DMS153 (cell line): ENCODE measurements around the gene ACVRL1.

ENCODE experiments used
- DNase-seq: peaks from one replicate; lab custom pipeline; 2025; lab: John Stamatoyannopoulos, UW

Gene ACVRL1

DNA sequence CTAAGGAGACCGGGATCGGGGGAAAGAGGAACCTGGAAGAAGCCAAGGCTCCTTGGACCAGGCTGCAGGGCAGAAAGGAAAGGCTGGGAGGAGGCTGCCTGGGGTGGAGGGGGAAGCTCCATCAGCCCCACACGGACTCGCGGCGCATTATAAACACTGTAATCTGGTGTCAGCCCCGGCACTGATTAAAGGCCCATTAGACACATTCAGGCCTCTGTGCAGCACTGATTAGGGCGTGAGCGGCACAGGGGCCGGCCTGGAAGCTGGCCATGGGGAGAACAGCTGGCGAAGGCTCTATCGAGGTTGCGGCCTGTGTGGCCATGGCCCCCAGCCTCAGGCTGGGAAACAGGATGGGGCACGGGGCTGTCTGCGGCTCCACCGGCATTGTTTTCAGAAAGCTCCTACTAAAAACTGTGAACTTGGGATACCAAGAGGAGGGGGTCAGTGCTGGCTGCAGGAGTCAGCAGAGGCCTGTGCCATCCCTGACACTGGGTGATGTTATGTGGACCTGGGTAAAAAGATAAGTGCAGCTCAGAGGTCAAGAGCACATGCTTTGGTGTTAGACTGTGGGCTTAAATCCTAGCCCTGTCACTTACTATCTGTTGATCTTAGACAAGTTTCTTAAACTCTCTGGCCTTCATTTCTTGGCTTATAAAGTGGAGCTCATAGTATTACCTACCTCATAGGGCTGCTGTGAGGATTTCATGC is 10.6 kb downstream of the ACVRL1 start:
- no peak for DNase-seq

DNA sequence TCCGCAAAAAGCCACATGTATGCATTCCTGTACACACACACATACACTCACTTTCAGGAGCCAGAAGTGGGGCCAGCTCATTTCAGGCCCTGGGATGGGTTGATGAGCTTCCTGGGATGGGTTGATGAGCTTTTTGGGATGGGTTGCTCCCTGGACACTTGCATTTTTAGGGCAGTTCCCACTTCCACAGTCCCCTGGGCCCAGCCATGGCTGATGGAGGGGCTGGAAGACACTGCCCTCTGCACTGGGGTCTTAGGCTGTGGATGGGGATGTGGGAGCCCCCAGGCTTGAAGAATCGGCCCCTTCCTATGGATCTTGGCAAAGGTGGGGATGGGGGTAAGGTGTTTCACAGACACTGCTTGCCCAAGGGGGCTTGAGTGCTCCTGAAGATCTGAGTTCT is 12.7 kb downstream of the ACVRL1 start:
- no peak for DNase-seq

- DNase-seq = no peak
Measured at GRCh38 chr12:51921017-51921725, 13.9 kb downstream of the ACVRL1 start.

- no peak for DNase-seq
Measured at GRCh38 chr12:51922146-51922545, 14.8 kb downstream of the ACVRL1 start.

DNA sequence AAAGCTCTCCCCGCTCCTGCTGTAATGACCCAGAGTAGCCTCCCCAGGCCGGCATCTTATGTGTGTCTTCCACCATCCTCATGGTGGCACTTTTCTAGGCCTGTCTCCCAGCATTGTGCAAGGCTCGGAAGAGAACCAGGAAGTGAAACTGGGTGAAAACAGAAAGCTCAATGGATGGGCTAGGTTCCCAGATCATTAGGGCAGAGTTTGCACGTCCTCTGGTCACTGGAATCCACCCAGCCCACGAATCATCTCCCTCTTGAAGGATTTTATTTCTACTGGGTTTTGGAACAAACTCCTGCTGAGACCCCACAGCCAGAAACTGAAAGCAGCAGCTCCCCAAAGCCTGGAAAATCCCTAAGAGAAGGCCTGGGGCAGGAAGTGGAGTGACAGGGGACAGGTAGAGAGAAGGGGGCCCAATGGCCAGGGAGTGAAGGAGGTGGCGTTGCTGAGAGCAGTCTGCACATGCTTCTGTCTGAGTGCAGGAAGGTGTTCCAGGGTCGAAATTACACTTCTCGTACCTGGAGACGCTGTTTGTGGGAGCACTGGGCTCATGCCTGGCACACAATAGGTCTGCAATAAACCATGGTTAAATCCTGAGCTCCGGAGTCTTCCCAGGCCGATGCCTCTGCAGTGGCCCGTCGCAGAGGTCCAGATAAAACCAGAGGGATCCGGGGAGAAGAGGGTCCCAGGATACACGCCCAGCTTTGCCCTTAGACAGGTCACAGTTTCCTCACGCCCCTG is 15.6 kb downstream of the ACVRL1 start:
- peak; percentile 15 for DNase-seq

DNA sequence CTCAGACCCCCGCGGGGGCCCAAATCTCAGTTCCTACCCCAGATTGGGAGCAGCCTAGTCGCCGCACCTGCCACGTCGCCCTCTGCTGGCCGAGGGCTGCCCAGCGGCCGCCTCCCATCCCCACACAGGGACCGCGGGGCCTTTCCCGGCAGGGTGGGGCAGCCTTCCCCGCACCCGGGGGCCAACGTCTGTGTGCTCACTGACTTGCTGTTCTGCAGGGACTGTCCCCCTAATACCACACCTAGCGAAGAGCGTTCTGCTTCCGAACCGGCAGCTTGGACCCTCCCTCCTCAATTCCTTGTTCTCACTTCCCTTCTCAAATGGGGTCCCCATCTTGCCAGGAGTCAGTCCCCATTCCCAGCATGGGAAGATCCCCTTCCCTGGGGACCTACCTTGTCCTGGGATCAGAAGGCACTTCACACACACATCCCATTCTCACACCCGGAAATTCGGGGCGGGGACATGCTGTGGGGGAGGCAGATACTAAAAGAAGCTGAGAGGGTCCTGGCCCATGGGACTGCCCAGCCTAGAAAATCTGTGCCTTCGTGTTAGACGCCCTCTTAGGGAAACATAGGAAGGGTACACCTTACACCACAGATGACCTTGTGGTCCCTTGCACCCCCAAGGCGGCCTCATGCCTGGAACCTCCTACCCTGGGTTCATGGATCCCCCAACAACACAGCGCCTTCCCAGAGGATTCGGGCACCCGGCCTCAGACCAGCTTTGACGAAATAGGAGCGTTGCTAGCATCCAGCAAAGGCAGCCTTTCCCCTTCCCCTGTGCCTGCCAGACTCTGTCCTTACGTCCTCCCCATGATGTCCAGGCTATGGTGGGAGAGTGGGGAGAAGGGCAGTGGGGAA is 16.4 kb downstream of the ACVRL1 start:
- no peak for DNase-seq

DNA sequence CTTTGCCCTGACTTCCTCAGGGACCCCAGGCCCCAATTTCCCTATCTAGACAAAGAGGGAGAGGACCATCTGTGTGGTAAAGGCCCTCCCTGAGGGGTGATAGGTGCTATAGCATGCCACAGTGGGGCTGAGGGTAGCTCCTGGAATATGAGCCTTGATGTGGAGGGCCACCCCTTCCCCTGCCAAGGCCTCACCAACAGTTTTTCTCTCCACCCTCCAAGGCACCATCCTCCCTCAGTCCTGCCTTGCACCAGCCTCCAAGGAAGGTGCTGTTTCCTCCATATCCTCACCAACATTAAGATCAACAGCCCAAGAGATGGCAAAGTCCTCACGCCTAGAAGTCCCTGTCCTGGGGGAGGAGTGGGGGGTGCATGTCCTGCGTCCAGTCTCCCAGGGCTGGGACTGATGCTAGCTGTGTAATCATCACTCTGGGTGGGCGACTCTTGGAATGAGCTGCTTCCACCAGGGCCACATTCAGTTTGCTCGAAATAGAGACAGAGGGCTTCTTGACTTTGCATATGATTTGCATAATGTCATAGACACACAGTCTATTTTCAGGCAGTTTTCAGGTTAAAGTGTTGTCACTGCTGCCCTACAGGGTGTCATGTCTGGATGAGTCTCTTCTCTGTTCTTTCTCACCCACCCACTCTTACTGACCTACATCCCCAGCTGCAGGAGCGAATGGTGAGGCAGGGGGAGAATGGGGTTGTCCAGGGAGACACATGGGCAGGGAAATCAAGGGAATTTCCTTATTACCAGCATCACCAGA is 17.4 kb downstream of the ACVRL1 start:
- no peak for DNase-seq

DNA sequence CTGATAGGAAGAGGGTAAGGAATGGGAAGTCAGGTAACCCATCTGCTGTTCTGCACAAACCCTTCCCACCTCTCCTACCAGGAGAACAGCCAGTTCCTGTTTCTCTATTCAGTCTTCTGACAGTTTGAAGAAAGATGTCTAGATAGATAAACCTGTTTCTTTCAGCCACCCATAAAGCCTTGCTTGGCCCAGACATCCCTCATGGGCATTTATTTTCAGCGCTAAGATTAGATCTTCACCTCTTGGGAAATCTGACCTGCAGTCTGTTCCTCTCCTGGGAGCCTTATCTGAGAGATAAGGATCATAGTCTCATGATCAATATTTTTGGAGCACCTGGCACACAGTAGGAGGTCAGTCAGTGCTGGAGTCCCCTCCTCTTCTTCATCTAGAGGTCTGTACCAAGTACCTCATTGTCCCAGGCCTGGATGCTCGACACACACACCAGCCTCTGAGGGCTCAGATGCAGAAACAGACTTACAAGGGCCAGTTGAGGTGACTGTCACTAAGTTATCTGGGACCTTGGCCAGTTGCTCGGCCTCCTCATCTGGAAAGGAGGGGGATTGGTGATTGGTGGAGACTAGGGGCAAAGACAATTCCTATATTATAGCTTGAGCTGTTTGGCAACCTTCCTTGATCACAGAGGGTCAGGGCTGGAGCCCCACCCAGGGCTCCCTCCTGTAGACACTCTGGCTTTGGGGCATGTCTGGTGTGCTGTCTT is 18.2 kb downstream of the ACVRL1 start:
- DNase-seq = no peak

GRCh38 chr12:51926064-51926632 is 18.8 kb downstream of the ACVRL1 start:
- DNase-seq = no peak

- DNase-seq = peak; percentile 6
Measured at GRCh38 chr12:51926718-51927117, 19.4 kb downstream of the ACVRL1 start.

DNA sequence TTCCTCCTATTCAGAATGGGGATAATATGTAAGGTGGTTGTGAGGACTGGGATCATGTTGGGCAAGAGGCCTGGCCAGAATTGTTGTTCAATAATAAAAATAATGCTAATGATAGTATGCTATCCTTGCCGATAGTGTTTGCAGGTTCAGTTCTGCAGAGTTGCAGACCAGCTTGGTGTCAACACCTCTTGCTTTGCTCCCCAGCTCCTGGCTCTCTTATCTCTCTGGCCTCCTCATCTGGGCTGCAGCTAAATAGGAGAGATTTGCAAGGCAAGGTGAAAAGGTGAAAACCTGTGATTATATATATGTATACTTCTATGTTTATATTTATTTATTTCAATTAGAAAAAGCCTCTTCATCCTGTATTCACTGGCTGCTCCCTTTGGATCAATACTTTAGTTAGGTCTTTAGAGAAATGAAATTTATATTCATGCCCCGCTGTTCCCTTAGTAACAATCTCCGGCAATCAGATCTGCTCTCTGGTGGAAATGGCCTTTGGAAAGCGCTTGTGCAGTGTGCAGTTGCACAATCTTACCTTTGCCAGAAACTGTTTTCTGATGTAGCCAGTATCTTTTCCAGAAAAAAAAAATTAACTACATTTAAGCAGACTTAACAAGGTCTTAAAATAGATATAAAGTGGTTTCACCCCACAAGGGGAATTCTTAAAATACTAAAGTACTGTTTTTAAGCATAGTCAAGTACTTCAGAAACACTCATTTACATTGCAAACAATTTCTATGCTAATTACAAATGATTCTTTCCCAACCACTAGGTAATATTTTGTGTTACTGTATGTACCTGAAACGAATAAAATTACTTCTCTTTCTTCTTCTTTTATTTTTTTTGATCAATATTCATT is 25.1 kb downstream of the ACVRL1 start:
- DNase-seq = no peak

GRCh38 chr12:51934080-51934479 is 26.8 kb downstream of the ACVRL1 start:
- DNase-seq = no peak

DNA sequence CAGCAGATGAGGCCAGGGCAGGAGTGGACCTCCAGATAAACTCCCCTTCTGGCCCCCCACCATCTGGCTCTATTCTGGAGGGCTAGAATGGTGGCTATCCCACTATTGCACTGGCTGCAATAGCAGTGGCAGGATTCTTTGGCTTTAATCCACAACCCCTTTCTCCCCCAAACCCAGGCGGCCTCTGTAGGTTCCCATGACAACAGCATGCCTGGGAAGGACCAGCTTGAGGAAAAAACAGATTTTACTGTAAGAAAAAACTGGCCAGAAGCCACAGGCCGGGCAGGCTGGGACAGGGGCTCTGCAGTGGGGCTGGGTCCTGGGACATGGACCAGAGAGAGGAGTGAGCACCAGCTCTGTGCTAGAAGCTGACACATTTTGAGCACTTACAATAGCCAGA is 30.6 kb downstream of the ACVRL1 start:
- no peak for DNase-seq

GRCh38 chr12:51938726-51939125 is 31.4 kb downstream of the ACVRL1 start:
- no peak for DNase-seq

DNA sequence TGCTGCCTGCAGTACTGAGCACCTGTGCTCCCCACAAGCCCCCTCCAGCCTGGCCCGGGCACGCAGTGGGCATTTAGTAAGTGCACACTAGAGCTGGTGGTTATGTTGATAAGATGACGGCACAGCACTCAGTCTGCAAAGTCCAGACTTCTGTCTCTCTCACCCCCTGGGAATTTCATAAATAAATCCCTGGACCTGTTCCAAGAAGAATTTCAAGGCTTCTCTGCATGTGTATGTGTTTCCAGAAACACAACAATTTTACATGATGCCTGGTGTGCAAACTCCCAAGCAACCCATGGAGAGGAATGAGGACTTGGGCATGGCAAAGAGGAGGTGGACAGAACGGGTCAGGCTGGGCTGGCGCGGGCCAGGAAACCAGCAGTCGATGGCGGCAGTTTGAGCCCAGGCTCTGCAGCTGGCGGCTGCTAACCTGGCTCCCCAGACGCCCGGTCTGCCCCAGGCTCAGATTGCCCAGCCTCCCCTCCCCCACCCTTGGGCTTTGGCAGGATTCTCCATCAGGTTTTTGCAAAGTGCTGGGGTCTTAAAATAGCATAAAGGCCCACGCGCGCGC is 33.8 kb downstream of the ACVRL1 start:
- DNase-seq = peak; percentile 19

- peak; percentile 20 for DNase-seq
Measured at GRCh38 chr12:51941604-51942003, 34.3 kb downstream of the ACVRL1 start.

- no peak for DNase-seq
Measured at GRCh38 chr12:51942056-51942455, 34.8 kb downstream of the ACVRL1 start.

GRCh38 chr12:51942501-51943000 is 35.2 kb downstream of the ACVRL1 start:
- DNase-seq = no peak

DNA sequence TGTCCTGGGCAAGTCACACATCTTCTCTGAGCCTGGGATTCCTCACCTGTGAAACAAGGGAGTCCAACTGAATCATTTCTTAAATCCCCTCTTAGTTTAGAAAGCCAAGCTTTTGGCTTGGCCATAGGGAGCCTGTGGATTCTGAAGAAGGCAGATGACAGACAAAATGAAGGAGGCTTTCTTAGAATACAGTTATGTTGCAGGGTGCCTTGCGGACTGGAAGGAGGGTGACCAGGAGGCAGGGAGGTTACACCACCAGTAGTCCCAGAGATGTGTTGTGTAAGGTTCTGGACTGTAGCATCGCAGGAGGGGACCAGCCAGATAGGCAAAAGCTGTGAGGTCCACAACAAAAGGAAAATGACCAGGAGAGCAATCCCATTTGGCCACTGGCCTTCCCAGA is 36.0 kb downstream of the ACVRL1 start:
- no peak for DNase-seq
